Fibroblast of pulmonary artery (primary cell): Measurements from ENCODE around the gene ERBB4.

Source experiments
- DNase-seq: peaks from one replicate; pipeline ENCODE4 v3.0.0-alpha.2; 2010; ENCODE audit warnings: low read depth
- H3K4me3 ChIP-seq: replicated peaks from 2 replicates; pipeline ENCODE4 v1.5.1; 2011; ENCODE audit warnings: low read depth, mild to moderate bottlenecking, control low read depth, low read length, moderate library complexity
- TF ChIP-seq, protein P1 (sequence below): IDR thresholded peaks from 2 replicates; pipeline ENCODE4 v1.5.1; 2011; ENCODE audit warnings: mild to moderate bottlenecking, control low read depth, low read length, inconsistent platforms; ENCODE audit errors: missing control alignments

ERBB4 gene

DNA sequence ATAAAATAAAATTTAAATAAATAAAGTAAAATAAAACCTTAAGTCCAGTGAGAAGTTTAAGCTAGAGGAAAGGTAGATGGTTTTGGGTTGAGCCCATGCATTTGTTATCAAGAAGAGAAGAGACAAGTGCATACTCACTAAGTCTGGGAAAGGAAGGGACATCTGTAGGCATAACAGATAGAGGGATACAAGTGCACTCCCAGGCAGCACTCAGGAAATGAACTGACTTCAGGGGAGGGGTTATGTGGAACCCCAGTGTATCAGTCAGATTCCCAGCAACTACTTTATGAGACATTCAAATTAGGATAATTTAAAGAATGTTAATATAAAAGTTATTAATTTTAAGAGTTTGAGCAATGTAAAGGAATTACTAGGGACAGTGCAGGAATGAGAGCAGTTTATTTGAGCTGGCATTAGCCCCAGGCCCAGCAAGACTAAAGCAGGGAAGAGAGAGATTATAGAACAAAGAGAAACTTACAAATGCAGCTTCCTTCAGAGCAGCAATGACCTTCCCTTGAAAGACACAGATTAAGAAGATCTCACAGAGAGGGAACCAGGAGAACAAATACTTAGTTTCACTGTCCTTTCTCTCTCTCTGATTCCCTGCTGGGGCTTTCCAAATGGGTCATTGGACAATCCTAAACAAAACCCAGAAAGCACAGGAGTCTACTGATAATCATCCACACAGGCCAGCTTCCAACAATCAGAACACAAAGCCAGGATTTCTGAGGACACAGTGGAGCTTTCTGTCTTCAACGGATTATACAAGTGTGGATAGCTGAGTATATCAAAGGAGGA, 109.7 kb downstream of the ERBB4 start:
- DNase-seq, result no peak
- H3K4me3 ChIP-seq, result no peak overlapping the region
- TF ChIP-seq, protein P1, sequence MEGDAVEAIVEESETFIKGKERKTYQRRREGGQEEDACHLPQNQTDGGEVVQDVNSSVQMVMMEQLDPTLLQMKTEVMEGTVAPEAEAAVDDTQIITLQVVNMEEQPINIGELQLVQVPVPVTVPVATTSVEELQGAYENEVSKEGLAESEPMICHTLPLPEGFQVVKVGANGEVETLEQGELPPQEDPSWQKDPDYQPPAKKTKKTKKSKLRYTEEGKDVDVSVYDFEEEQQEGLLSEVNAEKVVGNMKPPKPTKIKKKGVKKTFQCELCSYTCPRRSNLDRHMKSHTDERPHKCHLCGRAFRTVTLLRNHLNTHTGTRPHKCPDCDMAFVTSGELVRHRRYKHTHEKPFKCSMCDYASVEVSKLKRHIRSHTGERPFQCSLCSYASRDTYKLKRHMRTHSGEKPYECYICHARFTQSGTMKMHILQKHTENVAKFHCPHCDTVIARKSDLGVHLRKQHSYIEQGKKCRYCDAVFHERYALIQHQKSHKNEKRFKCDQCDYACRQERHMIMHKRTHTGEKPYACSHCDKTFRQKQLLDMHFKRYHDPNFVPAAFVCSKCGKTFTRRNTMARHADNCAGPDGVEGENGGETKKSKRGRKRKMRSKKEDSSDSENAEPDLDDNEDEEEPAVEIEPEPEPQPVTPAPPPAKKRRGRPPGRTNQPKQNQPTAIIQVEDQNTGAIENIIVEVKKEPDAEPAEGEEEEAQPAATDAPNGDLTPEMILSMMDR, result no peak

DNA sequence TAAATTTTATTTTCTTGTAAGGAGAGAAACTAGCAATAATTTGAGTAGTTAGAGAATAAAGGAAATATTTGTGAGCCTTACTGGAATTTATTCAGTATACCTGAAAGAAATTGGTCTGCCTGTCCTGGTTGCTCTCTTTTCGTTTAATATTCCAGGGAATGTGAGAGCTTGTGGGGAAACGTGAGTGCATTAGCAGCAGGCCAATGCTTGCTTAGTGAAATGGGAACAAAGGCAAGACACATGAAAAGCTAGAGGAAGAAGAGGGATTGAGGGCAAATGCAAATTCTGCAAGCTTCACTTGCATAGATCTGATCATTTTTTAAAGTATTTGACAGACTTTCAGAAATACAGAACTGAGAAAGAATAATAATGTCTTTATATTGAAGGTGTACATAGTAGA, 111.0 kb downstream of the ERBB4 start:
- H3K4me3 ChIP-seq, result no peak overlapping the region
- TF ChIP-seq, protein P1, result no peak
- no peak for DNase-seq

DNA sequence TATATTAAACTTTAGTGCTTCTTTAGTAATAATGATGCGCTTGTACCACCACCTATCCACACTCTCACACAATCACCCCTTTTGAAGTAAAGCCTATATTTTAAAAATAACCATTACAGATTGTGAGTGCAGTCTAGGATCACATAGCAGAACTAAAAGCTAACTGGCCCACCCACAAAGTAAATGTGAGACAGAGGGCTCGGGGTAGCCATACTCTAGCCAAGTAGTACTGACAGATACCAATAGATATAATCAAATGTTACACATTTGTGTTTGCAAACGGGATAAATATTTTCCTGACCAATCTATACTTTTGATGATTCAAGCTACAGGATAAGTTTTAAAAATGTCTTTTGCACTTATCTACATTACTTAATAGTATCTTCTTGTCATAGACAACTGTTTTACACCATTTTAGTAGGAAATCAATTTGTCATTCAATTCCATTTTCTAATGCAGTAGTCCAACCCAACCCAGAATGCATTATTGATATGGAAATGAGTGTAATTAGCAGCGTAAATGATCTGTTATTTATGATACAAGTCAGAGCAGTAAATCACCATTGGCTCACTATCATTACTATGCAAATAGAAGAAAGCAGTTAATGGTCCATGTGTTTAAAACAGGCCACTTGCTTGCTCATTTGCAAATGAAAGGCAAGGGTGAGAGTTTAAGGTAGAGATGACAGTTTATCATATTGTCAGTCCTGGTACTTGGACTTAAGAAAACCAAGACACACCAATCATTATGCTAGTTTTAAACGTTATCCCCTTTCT, 111.8 kb downstream of the ERBB4 start:
- DNase-seq, result no peak
- no peak overlapping the region for H3K4me3 ChIP-seq
- TF ChIP-seq, protein P1, result no peak

DNA sequence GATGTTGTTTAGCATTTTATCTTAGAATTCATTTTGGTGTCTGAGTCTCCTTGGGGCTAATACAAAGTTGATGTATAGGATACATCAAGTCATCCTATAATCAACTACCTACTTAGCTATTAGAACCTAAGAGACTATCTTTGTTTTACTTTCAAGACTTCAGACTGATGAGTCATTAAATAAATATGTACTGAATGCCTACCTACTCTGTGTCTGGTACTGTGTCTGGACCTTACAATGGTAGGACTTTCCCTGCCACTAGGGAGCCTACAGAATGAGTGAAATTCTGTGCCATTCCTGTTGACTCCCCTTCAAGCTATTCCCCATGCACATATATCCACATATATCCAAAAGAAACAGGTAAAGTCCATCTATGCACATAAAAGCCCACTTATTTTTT, 114.5 kb downstream of the ERBB4 start:
- TF ChIP-seq, protein P1, result no peak
- H3K4me3 ChIP-seq, result no peak overlapping the region
- no peak for DNase-seq

DNA sequence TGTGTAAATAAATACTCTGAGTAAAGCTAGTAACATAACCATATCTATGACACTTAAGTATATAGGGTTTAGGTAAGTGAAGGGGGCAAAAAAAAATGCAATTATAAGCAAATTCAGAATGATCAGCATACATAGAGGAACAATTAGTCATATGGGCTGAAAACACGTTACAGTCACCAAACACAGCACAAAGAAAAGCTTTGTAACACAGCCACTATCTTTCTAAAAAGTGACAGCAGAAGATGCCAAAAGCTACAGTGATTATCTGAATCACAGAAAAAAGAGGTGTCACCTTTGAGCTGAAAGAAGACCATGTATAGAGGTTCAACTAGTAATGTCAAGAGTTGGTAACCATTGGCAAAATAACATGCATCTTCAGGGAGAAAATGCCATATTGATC, 115.5 kb downstream of the ERBB4 start:
- TF ChIP-seq, protein P1, result no peak
- H3K4me3 ChIP-seq, result no peak overlapping the region
- DNase-seq, result no peak

DNA sequence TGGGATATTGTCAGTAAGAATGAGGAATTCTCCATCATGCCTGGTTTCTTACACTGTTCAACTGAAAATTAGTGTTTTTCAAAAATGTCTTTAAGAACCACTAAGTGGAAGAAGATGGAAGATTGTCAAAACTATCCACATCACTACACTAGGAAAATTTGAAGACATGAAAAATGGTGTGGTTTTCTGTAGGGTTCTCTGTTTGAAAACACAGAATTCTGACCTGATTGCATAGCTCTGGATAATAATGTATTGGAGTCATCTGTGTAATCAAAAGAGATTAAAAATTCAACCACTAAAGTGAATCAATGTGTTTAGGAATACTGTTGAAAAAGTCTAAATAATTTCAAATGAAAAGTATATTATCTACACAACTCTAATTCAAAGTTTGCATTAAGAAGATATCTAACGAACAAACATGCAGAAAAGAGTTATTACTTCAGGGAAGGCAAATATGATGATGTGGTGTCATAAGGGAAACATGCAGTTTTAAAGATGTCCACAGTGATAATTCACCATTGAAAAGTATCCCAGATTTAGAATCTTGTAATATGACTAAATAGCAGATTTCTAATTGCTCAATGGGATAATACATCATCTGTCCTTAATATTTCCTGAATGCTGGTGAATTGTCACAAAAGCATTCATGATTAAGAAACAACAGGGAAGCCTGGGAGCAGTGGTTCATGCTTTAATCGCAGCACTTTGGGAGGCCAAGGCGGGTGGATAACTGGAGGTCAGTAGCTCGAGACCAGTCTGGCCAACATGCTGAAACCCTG, 116.9 kb downstream of the ERBB4 start:
- TF ChIP-seq, protein P1, result no peak
- no peak overlapping the region for H3K4me3 ChIP-seq
- DNase-seq, result peak; percentile 67
